RWPE1 (cell line): Measurements from ENCODE around the gene CTNNA3.

Source experiments
- CTCF ChIA-PET: fragments of 350-600 bp; sonication (Branson Sonifier 250); formaldehyde crosslinking; extraction: SDS; loops from one replicate; lab custom pipeline; 2021; lab: Yijun Ruan, JAX
- POLR2A ChIA-PET: fragments of 400-600 bp; formaldehyde crosslinking; extraction: SDS; loops from one replicate; lab custom pipeline; 2020; ENCODE audit warnings: antibody characterized with exemption; ENCODE audit not compliant: low non-redundant PET; lab: Yijun Ruan, JAX
- DNase-seq: peaks from one replicate; pipeline ENCODE4 v3.0.0; 2012; ENCODE audit warnings: low spot score
- H3K27ac ChIP-seq: fragments of 450-650 bp; 2 replicates; pipeline ENCODE4 v1.5.1; 2017
- CTCF ChIP-seq: fragments of 450-650 bp; conservative IDR thresholded peaks from 2 replicates; pipeline ENCODE4 v1.5.1; 2017; ENCODE audit warnings: low read depth, mild to moderate bottlenecking

The CTNNA3 gene

GRCh38 chr10:65940105-65940504 lies 1755.9 kb downstream of the CTNNA3 start:
- H3K27ac ChIP-seq = no peak overlapping the region
- POLR2A ChIA-PET = no interaction called here
- no peak for TF ChIP-seq CTCF
- DNase-seq = no peak
- CTCF ChIA-PET = no interaction called here

- ChIA-PET CTCF (no interaction called here), POLR2A (no interaction called here)
- no peak for DNase-seq
- H3K27ac ChIP-seq = no peak overlapping the region
- TF ChIP-seq CTCF = no peak
Measured at GRCh38 chr10:65931291-65932070, 1764.5 kb downstream of the CTNNA3 start.

DNA sequence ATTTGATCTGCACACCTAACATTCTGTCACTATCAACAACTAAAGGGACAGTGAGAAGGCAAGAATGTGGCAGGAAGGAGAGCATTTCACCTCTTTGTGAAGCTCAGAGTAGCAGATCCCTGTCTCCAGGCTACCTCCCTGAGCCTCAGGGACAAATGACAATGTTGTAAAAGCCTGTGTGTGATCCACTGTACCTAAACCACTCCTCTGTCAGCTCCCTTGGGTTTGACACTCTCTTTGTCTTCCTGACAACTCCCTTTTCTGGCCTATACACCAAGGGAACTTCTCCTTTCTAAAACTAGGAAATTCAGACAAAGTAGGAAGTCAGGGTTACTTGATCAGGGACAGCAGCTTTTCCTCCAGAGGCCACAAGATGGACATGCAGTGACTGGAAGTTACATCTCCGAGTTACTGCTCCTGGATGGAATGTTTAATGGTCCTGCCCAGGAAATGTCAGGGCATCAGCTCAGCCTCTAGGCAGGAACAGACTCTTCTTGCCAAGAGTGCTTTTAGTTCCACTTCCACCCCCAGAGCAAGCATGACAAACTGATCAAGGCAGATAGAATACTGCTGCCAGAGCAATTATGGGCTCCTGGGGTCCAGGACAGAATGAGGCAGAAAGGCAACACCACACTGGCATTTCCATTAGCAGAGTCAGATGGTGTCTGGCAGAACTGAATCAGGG lies 1784.7 kb downstream of the CTNNA3 start:
- POLR2A ChIA-PET = no interaction called here
- TF ChIP-seq CTCF = no peak
- CTCF ChIA-PET = no interaction called here
- no peak overlapping the region for H3K27ac ChIP-seq
- DNase-seq = no peak

GRCh38 chr10:65910209-65910608 lies 1785.8 kb downstream of the CTNNA3 start:
- no peak overlapping the region for H3K27ac ChIP-seq
- TF ChIP-seq CTCF = no peak
- CTCF ChIA-PET = no interaction called here

GRCh38 chr10:65907199-65907712 lies 1788.7 kb downstream of the CTNNA3 start:
- no peak for TF ChIP-seq CTCF
- POLR2A ChIA-PET = no interaction called here
- DNase-seq = no peak
- H3K27ac ChIP-seq = no peak overlapping the region
- CTCF ChIA-PET = interaction anchor here (0.5 kb wide), 1 partner anchor 212 kb away, joined by 3 read pairs; no protein-coding TSS in a partner anchor

More at GRCh38 chr10:65910209-65910608, 1785.8 kb downstream of the CTNNA3 start:
- POLR2A ChIA-PET = no interaction called here
- DNase-seq = no peak

- no peak overlapping the region for H3K27ac ChIP-seq
- no peak for TF ChIP-seq CTCF
- DNase-seq = no peak
- ChIA-PET CTCF (interaction anchor here (0.6 kb wide), 1 partner anchor 1617 kb away, joined by 3 read pairs; no protein-coding TSS in a partner anchor), POLR2A (no interaction called here)
Measured at GRCh38 chr10:65903620-65904019, 1792.4 kb downstream of the CTNNA3 start.
